Adrenal gland (tissue), 5 donors: Measurements from ENCODE around the gene C1QTNF5.

Experiments used
- CTCF ChIP-seq, 6 experiments: fragments of 450-650 bp in 4 of 6; fragments of 200-600 bp in 2 of 6; sonication (generic) in 1 of 6; IDR thresholded peaks; 1 replicate in 5 of 6; 2 replicates in 1 of 6; pipeline versions ENCODE4 v1.5.1 to v1.8.0; 2016 to 2021; ENCODE audit warnings: antibody characterized with exemption in 6 of 6, mild to moderate bottlenecking in 2 of 6, moderate library complexity in 1 of 6
- POLR2A ChIP-seq, 2 donors: fragments of 450-650 bp; IDR thresholded peaks; one replicate each; pipeline ENCODE4 v1.6.1; 2017; ENCODE audit warnings: antibody characterized with exemption in 2 of 2, mild to moderate bottlenecking in 2 of 2, moderate library complexity in 1 of 2
- donor health status: DM: no; HTN: no; CAD: no.

DNA sequence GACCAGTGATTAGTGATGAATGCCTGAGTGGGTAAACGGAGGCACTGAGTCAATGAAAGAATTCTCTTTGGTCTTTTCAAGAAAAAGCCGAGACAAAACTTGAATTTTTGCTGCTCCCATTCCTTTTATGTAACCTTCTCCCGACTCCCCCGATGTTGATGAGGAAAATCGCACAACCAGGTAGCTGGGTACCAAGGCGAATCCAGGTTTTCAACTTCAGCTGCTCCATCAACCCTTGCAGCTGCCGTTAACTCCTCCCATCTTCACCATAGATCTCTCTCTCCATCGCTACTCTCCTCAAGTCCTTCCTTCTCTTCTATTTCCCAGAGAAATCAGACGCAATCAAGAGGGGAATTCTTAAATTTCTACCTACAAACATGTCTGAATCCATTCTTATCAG, 41.4 kb upstream of the C1QTNF5 start:
- TF ChIP-seq CTCF (IDR thresholded peaks at IDR 0.05) (no peak), POLR2A (IDR thresholded peaks at IDR 0.05) (no peak)
